Thymus (tissue), 11 donors: ENCODE results near the gene MYO18A. TPM values are rescaled to one million over a fixed set of nuclear protein-coding genes. Genes with fewer than 3 reads are reported as not detected.
"Not testable (repeated sequence)": the region's sequence is repeated elsewhere in the genome, so short reads cannot be mapped to it uniquely, and the experiment has no call there.

Source experiments
- DNase-seq, 9 donors: peaks; one replicate each; pipeline ENCODE4 v3.0.0-alpha.2; 2013; ENCODE audit warnings: low spot score in 9 of 9, low read depth in 6 of 9, missing footprints in 1 of 9
- H3K27ac ChIP-seq, 2 donors: one replicate each; pipeline ENCODE4 v1.5.1; 2013; ENCODE audit warnings: control low read depth in 1 of 2, low read depth in 1 of 2, low read length in 1 of 2, mild to moderate bottlenecking in 1 of 2, moderate library complexity in 1 of 2
- H3K27me3 ChIP-seq, 2 donors: one replicate each; pipeline ENCODE4 v1.5.1; 2013; ENCODE audit warnings: low read length in 1 of 2; ENCODE audit not compliant: control insufficient read depth in 2 of 2, insufficient read depth in 1 of 2
- H3K36me3 ChIP-seq, 2 donors: one replicate each; pipeline ENCODE4 v1.5.1; 2013; ENCODE audit warnings: low read length in 1 of 2, mild to moderate bottlenecking in 1 of 2, moderate library complexity in 1 of 2; ENCODE audit not compliant: control insufficient read depth in 2 of 2, insufficient read depth in 2 of 2
- H3K4me1 ChIP-seq, 2 donors: one replicate each; pipeline ENCODE4 v1.5.1; 2013; ENCODE audit warnings: low read length in 2 of 2; ENCODE audit not compliant: control insufficient read depth in 2 of 2, insufficient read depth in 2 of 2
- H3K4me3 ChIP-seq, 2 donors: one replicate each; pipeline ENCODE4 v1.5.1; 2013; ENCODE audit warnings: low read length in 2 of 2, control low read depth in 1 of 2, mild to moderate bottlenecking in 1 of 2
- H3K9me3 ChIP-seq, 2 donors: one replicate each; pipeline ENCODE4 v1.5.1; 2013; ENCODE audit warnings: low read length in 1 of 2, mild to moderate bottlenecking in 1 of 2; ENCODE audit not compliant: control insufficient read depth in 2 of 2, insufficient read depth in 1 of 2
- WGBS: extraction: QIAGEN DNeasy Blood & Tissue Kit; methylation state at CpG from one replicate; pipeline ENCODE4 v1.1.7; 2013; 5-methylcytosine and 5-hydroxymethylcytosine counted together
- polyA plus RNA-seq: library from polyadenylated mRNA; stranded (reverse); fragments of 200-250 nt; gene quantifications from one replicate; pipeline ENCODE4 v1.2.3, GENCODE V29; 2013
- total RNA-seq: library from RNA; stranded (reverse); fragments of 120-200 nt; gene quantifications from one replicate; pipeline ENCODE4 v1.2.4, GENCODE V29; 2013
- donor health status: healthy.

The MYO18A gene
- total and polyA plus RNA-seq, 2 donors = 31.1 to 52.8 TPM

DNA sequence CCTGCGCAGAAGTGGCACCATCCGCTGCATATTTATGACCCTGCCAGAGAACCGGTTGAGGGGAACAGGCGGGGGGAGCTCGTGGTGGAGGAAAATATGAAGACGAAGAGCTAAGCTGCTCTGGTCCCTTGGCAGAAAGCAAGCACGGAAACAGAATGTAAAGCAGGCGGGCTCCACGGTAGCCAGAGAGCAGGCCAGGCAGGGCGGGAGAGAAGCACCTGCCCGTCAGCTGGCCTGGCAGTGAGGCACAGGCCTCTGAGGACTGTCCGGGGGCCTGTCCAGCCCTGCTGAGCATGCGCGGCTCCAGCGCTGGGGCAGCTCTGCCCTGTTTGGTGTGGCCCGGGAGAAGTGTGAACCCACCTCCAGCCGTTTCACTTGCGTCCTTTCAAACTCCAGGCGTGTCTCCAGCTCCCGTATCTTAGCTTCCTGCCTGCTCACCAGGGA lies 90.6 kb downstream of the MYO18A start:
- H3K36me3 ChIP-seq = peaks cover 90 to 93% of the 10 kb centered on the region in 2 donors
- WGBS = 97% methylated on average over 20 of the region's 20 CpGs
- no peak overlapping the region for H3K4me3 ChIP-seq
- DNase-seq = no peak
- H3K27me3 ChIP-seq = no peaks in the 10 kb centered on the region
- H3K4me1 ChIP-seq = no peaks in the 10 kb centered on the region
- H3K27ac ChIP-seq = no peak overlapping the region
- no peaks in the 10 kb centered on the region for H3K9me3 ChIP-seq

GRCh38 chr17:29088782-29089181 lies 91.4 kb downstream of the MYO18A start:
- WGBS = over 99% methylated on average over 3 of the region's 3 CpGs
- not testable (repeated sequence) for H3K4me1 ChIP-seq, DNase-seq, H3K27me3 ChIP-seq, H3K9me3 ChIP-seq, H3K4me3 ChIP-seq, H3K27ac ChIP-seq
- H3K36me3 ChIP-seq = peaks cover 86 to 93% of the 10 kb centered on the region in 2 donors

DNA sequence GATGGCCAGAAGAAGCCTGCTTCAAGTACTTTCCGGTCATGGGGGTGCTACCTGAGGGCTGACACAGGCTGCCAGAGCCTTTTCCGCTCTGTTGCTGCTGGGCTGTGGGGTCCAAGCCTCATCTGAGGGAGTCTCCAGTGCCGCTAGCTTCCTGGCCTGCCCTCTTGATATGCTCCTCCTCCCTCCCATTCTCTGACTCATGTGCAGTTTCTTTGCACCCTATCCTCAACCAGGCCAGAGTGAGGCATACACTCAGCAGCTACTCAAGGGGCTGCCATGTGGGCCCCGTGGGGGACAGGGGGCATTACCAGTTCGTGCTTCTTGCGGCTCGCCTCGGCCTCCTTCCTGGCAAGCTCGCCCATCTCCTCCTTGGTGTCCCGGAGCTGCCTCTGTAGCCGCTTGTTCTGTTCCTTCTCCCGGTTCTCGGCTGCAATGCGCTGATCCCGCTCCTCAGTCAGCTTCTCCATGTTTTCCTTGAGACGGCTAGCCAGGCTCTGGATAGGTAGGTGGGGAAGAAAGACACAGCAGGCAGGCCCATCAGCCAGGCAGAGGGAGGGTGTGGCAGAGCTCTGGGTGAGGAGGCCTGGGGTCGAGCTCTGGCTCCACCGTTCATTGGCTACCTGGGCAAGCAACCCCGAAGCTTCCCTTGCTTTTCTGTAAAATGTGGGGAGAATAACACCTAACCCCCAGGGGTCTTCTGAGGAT lies 93.4 kb downstream of the MYO18A start:
- no peaks in the 10 kb centered on the region for H3K4me1 ChIP-seq
- WGBS = 98% methylated on average over 19 of the region's 19 CpGs
- no peaks in the 10 kb centered on the region for H3K27me3 ChIP-seq
- no peak overlapping the region for H3K4me3 ChIP-seq
- H3K9me3 ChIP-seq = no peaks in the 10 kb centered on the region
- peaks cover 81 to 91% of the 10 kb centered on the region in 2 donors for H3K36me3 ChIP-seq
- no peak overlapping the region for H3K27ac ChIP-seq
- no peak for DNase-seq

GRCh38 chr17:29085223-29085622 lies 95.0 kb downstream of the MYO18A start:
- Histone ChIP-seq H3K27me3 (no peaks in the 10 kb centered on the region), H3K36me3 (peaks cover 79 to 91% of the 10 kb centered on the region in 2 donors), H3K27ac (no peak overlapping the region), H3K4me3 (no peak overlapping the region), H3K4me1 (no peaks in the 10 kb centered on the region), H3K9me3 (no peaks in the 10 kb centered on the region)
- no peak for DNase-seq
- WGBS = 97% methylated on average over 12 of the region's 12 CpGs

- Histone ChIP-seq H3K36me3 (peaks cover 79 to 91% of the 10 kb centered on the region in 2 donors), H3K4me1 (no peaks in the 10 kb centered on the region), H3K9me3 (no peaks in the 10 kb centered on the region), H3K27me3 (no peaks in the 10 kb centered on the region), H3K27ac (no peak overlapping the region), H3K4me3 (no peak overlapping the region)
- WGBS = 96% methylated on average over 21 of the region's 21 CpGs
- no peak for DNase-seq
These were observed 95.6 kb downstream of the MYO18A start for GRCh38 chr17:29084541-29085146.

- DNase-seq = no peak
- H3K27me3 ChIP-seq = no peaks in the 10 kb centered on the region
- H3K9me3 ChIP-seq = no peaks in the 10 kb centered on the region
- H3K36me3 ChIP-seq = peaks cover 72 to 82% of the 10 kb centered on the region in 2 donors
- 96% methylated on average over 14 of the region's 14 CpGs for WGBS
- H3K4me1 ChIP-seq = no peaks in the 10 kb centered on the region
- no peak overlapping the region for H3K27ac ChIP-seq
- H3K4me3 ChIP-seq = no peak overlapping the region
These were observed 99.2 kb downstream of the MYO18A start for GRCh38 chr17:29080965-29081364.

DNA sequence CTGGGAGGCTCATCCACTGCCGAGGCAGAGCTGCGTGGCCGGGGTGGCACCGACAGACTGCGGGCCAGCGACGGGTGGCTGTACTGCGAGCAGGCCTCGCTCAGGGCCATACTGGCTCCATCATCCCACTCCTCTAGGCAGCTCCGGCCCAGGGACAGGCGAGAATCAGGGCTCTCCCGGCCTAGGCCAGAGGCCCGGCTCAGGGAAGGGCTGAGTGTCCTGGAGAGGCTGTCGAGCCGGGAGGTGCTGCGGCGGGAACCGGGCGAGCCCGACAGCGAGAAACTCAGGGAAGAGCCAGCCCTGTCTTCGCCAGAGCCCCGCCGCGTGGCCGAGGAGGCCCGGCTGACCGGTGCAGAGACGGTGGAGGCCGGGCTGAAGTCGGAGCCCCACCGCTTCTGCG lies 99.9 kb downstream of the MYO18A start:
- no peak overlapping the region for H3K4me3 ChIP-seq
- H3K9me3 ChIP-seq = no peaks in the 10 kb centered on the region
- H3K36me3 ChIP-seq = peaks cover 66 to 75% of the 10 kb centered on the region in 2 donors
- H3K27ac ChIP-seq = no peak overlapping the region
- H3K4me1 ChIP-seq = no peaks in the 10 kb centered on the region
- DNase-seq = no peak
- 98% methylated on average over 33 of the region's 33 CpGs for WGBS
- no peaks in the 10 kb centered on the region for H3K27me3 ChIP-seq

DNA sequence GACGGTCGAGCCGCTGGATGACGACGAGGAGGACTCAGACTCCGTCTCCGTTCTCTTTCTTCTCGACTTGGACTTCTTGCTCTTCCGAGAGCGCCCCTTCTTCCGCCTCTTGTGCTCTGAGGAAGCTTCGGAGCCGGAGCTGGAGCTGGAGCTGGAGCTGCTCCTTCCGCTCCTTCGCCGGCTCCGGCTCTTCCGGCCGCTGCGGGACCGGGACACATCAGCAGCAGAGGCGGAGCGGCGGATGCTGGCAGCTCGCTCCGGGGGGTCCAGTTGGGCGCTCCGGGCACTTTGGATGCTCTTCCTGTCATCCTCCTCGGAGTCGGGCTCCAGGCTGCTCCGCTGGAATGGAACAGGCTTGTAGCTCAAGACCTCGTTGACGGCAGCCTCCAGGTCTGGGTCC lies 100.3 kb downstream of the MYO18A start:
- Histone ChIP-seq H3K27ac (no peak overlapping the region), H3K9me3 (no peaks in the 10 kb centered on the region), H3K4me1 (no peaks in the 10 kb centered on the region), H3K36me3 (peaks cover 61 to 71% of the 10 kb centered on the region in 2 donors), H3K4me3 (no peak overlapping the region), H3K27me3 (no peaks in the 10 kb centered on the region)
- 98% methylated on average over 33 of the region's 33 CpGs for WGBS
- no peak for DNase-seq

GRCh38 chr17:29079433-29079832 lies 100.8 kb downstream of the MYO18A start:
- no peak overlapping the region for H3K4me3 ChIP-seq
- 98% methylated on average over 16 of the region's 16 CpGs for WGBS
- H3K27ac ChIP-seq = no peak overlapping the region
- no peaks in the 10 kb centered on the region for H3K9me3 ChIP-seq
- no peak for DNase-seq
- peaks cover 59 to 71% of the 10 kb centered on the region in 2 donors for H3K36me3 ChIP-seq
- H3K4me1 ChIP-seq = no peaks in the 10 kb centered on the region
- no peaks in the 10 kb centered on the region for H3K27me3 ChIP-seq
